Panc1 (cell line): ENCODE results near the gene CCL15.

Experiments
- CTCF ChIP-seq: fragments of 450-650 bp; IDR thresholded peaks from 2 replicates; pipeline ENCODE4 v1.5.1; 2017; ENCODE audit warnings: mild to moderate bottlenecking
- POLR2AphosphoS5 ChIP-seq: IDR thresholded peaks from 2 replicates; pipeline ENCODE4 v1.6.1; 2012; ENCODE audit warnings: mild to moderate bottlenecking, low read depth, low read length, moderate library complexity

GRCh38 chr17:35968520-35969054 is 32.8 kb downstream of the CCL15 start:
- TF ChIP-seq POLR2AphosphoS5: no peak
- no peak for TF ChIP-seq CTCF
